Kidney (tissue), 14 donors: ENCODE results near the gene NCOA1. TPM values are rescaled to one million over a fixed set of nuclear protein-coding genes. Genes with fewer than 3 reads are reported as not detected.
"Not testable (repeated sequence)": the region's sequence is repeated elsewhere in the genome, so short reads cannot be mapped to it uniquely, and the experiment has no call there.

ENCODE experiments used
- DNase-seq, 5 donors: peaks; one replicate each; pipeline ENCODE4 v3.0.0-alpha.2; 2013 to 2020
- FAIRE-seq: peaks from 2 replicates; lab custom pipeline; 2012; peaks lifted over from hg19 to GRCh38; lab: Jason Lieb, UNC
- H3K27ac ChIP-seq, 2 donors: one replicate each; pipeline ENCODE4 v1.7.0; 2013; ENCODE audit warnings: low read depth in 2 of 2, low read length in 2 of 2, inconsistent platforms in 1 of 2
- H3K27me3 ChIP-seq: one replicate; pipeline ENCODE4 v1.7.1; 2013; ENCODE audit warnings: low read length, inconsistent platforms; ENCODE audit not compliant: control insufficient read depth, insufficient read depth
- H3K36me3 ChIP-seq, 3 donors: one replicate each; pipeline versions ENCODE4 v1.7.0 to v1.7.1; 2013; ENCODE audit warnings: low read length in 3 of 3, control low read depth in 1 of 3, inconsistent platforms in 1 of 3; ENCODE audit not compliant: insufficient read depth in 3 of 3, control insufficient read depth in 2 of 3
- H3K4me1 ChIP-seq, 3 donors: one replicate each; pipeline versions ENCODE4 v1.7.0 to v1.7.1; 2013; ENCODE audit warnings: low read length in 3 of 3, inconsistent platforms in 1 of 3, low read depth in 1 of 3; ENCODE audit not compliant: control insufficient read depth in 2 of 3, insufficient read depth in 2 of 3
- H3K4me3 ChIP-seq, 3 donors: one replicate each; pipeline versions ENCODE4 v1.7.0 to v1.8.1; 2013; ENCODE audit warnings: low read length in 3 of 3, control low read depth in 1 of 3, inconsistent platforms in 1 of 3
- H3K9ac ChIP-seq, 3 donors: one replicate each; pipeline versions ENCODE4 v1.7.0 to v1.7.1; 2013; ENCODE audit warnings: low read length in 3 of 3, control low read depth in 1 of 3, inconsistent platforms in 1 of 3
- H3K9me3 ChIP-seq, 3 donors: one replicate each; pipeline versions ENCODE4 v1.7.0 to v1.7.1; 2013; ENCODE audit warnings: low read length in 3 of 3, control low read depth in 1 of 3, inconsistent platforms in 1 of 3; ENCODE audit not compliant: control insufficient read depth in 2 of 3, insufficient read depth in 1 of 3
- intact Hi-C: fragments of 100-400 bp; cut with DNase I; formaldehyde crosslinking; loops from one replicate; pipeline ENCODE4 v1.11.1; 2022
- polyA plus RNA-seq: library from polyadenylated mRNA; stranded (reverse); fragments of 350-450 nt; fragmentation: Illumina TruSeq; extraction: RNeasy Lipid Tissue Mini Kit (QIAGEN cat#74804); gene quantifications from one replicate; pipeline ENCODE4 v1.2.3, GENCODE V29; 2014; ENCODE audit warnings: low read depth, low replicate concordance; ENCODE audit not compliant: insufficient read depth
- total RNA-seq: library from RNA; stranded (reverse); fragmentation: NEBNext Ultra II Directional; extraction: Animal tissue kit (Norgen Biotek cat#: 25700); gene quantifications from one replicate; pipeline ENCODE4 v1.2.1, GENCODE V29; 2021
- TF ChIP-seq, protein P1 (sequence below): IDR thresholded peaks from 3 replicates; pipeline ENCODE4 v1.5.1; 2012; ENCODE audit warnings: mild to moderate bottlenecking, moderate library complexity, borderline replicate concordance; ENCODE audit not compliant: insufficient read depth; ENCODE audit errors: extremely low read depth
- donor health status: control.
- donor health status: control.
- donor health status: control.
- donor health status: control.
- donor health status: control.
- donor health status: DM: yes; HTN: yes; CAD: no.
- donor health status: Normal renal cell carcinoma (clear cell type).

Gene NCOA1
- total and polyA plus RNA-seq, 2 donors from 2014 or later: 11.6 to 41.5 TPM

DNA sequence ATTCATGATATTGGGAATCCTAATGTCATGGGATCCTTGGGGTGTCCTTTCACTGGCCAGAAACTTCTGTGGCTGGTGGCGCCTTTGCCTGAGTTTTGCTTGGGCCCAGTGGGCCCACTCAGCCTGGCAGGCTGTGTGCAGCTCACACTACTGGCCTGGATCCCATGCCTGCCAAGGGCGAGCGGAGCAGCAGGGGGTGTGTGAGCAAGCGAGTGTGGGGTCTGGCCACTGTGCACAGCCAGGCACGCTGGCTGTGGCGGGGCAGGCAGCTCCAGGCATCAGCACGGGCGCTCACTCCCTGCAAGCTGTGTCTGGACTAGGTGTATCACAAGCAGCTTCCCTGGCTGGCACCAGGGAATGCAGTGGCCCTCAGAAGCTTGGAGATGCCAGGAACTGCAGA lies 74.5 kb downstream of the NCOA1 start:
- Histone ChIP-seq H3K4me3 (no peak overlapping the region), H3K9me3 (peaks cover 0 to 6% (median 0%) of the 10 kb centered on the region in 3 donors), H3K4me1 (peaks cover 0 to 4% (median 2%) of the 10 kb centered on the region in 3 donors), H3K27me3 (no peaks in the 10 kb centered on the region), H3K9ac (no peak overlapping the region), H3K36me3 (peaks cover 0 to 9% (median 5%) of the 10 kb centered on the region in 3 donors), H3K27ac (no peak overlapping the region)
- intact Hi-C loops: no loop called here
- DNase-seq: peak in 1 of 5 donors; percentile 62
- no peak for FAIRE-seq
- TF ChIP-seq, protein P1, sequence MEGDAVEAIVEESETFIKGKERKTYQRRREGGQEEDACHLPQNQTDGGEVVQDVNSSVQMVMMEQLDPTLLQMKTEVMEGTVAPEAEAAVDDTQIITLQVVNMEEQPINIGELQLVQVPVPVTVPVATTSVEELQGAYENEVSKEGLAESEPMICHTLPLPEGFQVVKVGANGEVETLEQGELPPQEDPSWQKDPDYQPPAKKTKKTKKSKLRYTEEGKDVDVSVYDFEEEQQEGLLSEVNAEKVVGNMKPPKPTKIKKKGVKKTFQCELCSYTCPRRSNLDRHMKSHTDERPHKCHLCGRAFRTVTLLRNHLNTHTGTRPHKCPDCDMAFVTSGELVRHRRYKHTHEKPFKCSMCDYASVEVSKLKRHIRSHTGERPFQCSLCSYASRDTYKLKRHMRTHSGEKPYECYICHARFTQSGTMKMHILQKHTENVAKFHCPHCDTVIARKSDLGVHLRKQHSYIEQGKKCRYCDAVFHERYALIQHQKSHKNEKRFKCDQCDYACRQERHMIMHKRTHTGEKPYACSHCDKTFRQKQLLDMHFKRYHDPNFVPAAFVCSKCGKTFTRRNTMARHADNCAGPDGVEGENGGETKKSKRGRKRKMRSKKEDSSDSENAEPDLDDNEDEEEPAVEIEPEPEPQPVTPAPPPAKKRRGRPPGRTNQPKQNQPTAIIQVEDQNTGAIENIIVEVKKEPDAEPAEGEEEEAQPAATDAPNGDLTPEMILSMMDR: no peak

DNA sequence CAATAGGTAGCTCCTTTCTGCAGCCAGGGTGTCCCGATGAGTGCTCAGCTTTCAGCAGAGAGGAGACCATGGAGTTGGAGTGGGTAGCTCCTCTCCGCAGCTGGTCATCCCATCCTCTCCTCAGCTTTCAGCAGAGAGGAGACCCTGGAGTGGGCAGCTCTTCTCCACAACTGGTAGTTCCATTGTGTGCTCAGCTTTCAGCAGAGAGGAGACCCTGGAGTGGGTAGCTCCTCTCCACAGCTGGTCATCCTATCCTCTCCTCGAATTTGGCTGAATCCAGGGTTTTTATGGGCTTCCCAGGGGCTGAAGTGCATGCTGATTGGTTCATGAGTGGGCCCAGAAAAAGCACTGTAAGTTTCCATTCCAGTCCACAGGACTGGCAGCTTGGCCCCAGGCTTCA lies 75.2 kb downstream of the NCOA1 start:
- FAIRE-seq (no peak), DNase-seq (no peak)
- peaks cover 0 to 9% (median 5%) of the 10 kb centered on the region in 3 donors for H3K36me3 ChIP-seq
- intact Hi-C loops: no loop called here
- TF ChIP-seq, protein P1: no peak
- no peak overlapping the region for H3K9ac ChIP-seq
- no peaks in the 10 kb centered on the region for H3K27me3 ChIP-seq
- H3K4me1 ChIP-seq: peaks cover 0 to 4% (median 2%) of the 10 kb centered on the region in 3 donors
- no peak overlapping the region for H3K27ac ChIP-seq
- H3K4me3 ChIP-seq: no peak overlapping the region
- peaks cover 0 to 6% (median 0%) of the 10 kb centered on the region in 3 donors for H3K9me3 ChIP-seq

DNA sequence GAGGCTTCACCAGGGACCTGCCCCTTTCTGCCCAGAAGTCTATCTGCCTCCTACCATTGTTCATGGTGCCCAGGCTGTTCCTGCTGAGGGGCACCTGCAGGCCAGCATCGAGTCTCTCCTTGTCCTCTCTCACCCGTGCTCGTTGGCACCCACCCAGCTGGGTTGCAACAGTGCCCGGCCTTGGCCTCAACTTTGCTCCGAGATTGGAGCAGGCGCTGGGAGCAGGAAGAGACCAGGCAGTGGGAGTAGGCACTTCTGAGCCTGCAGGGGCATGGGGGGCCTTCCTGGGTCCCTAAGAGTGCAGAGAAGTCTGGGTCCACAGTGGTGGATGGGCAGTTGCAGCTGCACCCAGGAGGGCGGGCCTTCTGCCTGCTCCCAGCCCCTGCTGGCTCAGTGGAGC lies 75.6 kb downstream of the NCOA1 start:
- TF ChIP-seq, protein P1: no peak
- peak in 1 of 5 donors; percentile 63 for DNase-seq
- no peak overlapping the region for H3K4me3 ChIP-seq
- peaks cover 0 to 9% (median 5%) of the 10 kb centered on the region in 3 donors for H3K36me3 ChIP-seq
- H3K27me3 ChIP-seq: no peaks in the 10 kb centered on the region
- H3K9me3 ChIP-seq: peaks cover 0 to 6% (median 0%) of the 10 kb centered on the region in 3 donors
- intact Hi-C loops: no loop called here
- peaks cover 0 to 4% (median 2%) of the 10 kb centered on the region in 3 donors for H3K4me1 ChIP-seq
- H3K9ac ChIP-seq: no peak overlapping the region
- no peak overlapping the region for H3K27ac ChIP-seq
- FAIRE-seq: no peak

DNA sequence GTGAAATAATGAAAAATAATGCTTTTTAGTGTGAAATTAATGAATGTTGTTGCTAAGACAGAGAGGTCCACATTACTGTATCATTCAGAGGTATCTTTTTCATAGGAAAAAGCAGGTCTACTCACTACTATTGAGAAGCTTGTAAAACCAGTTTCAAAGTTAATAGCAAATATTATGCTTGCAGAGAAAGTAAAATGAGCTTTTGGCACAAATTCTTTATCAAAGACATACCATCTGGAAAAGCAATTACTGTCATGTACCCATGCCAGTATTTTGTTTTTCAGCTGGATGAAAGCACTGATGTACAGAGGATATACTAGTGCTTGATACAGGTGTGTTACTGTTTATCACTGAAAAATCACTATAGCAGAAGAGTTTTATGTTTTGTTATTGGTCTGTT lies 77.5 kb downstream of the NCOA1 start:
- FAIRE-seq: no peak
- intact Hi-C loops: no loop called here

DNA sequence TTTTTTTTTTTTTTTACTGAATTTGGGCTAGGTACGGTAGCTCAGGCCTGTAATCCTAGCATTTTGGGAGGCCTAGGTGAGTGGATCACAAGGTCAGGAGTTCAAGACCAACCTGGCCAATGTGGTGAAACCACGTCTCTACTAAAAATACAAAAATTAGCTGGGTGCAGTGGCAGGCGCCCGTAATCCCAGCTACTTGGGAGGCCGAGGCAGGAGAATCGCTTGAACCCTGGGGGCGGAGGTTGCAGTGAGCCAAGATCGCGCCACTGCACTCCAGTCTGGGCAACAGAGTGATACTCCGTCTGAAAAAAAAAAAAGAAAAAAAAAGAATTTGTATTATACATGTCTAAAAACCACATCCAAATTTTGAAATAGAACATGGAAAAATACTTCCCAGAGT lies 78.5 kb downstream of the NCOA1 start:
- H3K27ac ChIP-seq, DNase-seq, H3K9me3 ChIP-seq, H3K9ac ChIP-seq, FAIRE-seq, H3K27me3 ChIP-seq, intact Hi-C loops, H3K4me3 ChIP-seq, H3K36me3 ChIP-seq, H3K4me1 ChIP-seq: not testable (repeated sequence)

More for the DNA sequence above, 77.5 kb downstream of the NCOA1 start:
- Histone ChIP-seq H3K9me3 (peaks cover 0 to 6% (median 0%) of the 10 kb centered on the region in 3 donors), H3K4me3 (no peak overlapping the region), H3K27ac (no peak overlapping the region), H3K4me1 (peaks cover 0 to 4% (median 2%) of the 10 kb centered on the region in 3 donors), H3K36me3 (peaks cover 0 to 9% (median 5%) of the 10 kb centered on the region in 3 donors), H3K27me3 (no peaks in the 10 kb centered on the region), H3K9ac (no peak overlapping the region)
- no peak for DNase-seq
- TF ChIP-seq, protein P1: no peak
